Astrocyte of the cerebellum (primary cell): ENCODE measurements around the gene DLG2.

Experiments
- DNase-seq: peaks from one replicate; pipeline ENCODE4 v3.0.0-alpha.2; 2011; ENCODE audit warnings: low read depth
- H3K4me3 ChIP-seq: 2 replicates; pipeline ENCODE4 v1.5.1; 2011; ENCODE audit warnings: mild to moderate bottlenecking, low read depth, low read length, moderate library complexity
- in situ Hi-C: cut with HindIII; loops from 2 replicates; pipeline ENCODE4 v1.10.0; 2017; ENCODE audit warnings: low sequenced_read_pairs
- TF ChIP-seq, protein P1 (sequence below): IDR thresholded peaks from 2 replicates; pipeline ENCODE4 v1.5.1; 2012; ENCODE audit warnings: low read length, low read depth, moderate library complexity, mild to moderate bottlenecking; ENCODE audit errors: missing control alignments

The DLG2 gene

DNA sequence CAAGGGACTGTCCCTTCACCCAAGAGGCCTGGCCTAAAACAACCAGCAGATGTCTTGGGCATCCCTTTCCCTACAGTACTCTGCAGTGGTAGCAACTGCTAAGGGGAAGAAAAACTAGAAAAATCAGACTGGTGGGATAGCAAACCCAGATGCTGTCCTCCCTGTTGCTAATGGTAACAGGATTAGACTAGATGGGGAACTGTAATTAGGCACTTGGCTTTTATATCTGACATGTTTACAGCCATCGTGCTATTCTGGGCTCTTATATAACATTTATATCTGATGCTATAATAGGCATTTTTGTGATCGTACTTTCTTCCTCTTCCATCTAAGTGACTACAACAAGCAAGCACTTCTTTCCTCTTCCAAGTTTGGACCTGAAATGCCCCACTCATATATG lies 316.7 kb downstream of the DLG2 start:
- TF ChIP-seq, protein P1, sequence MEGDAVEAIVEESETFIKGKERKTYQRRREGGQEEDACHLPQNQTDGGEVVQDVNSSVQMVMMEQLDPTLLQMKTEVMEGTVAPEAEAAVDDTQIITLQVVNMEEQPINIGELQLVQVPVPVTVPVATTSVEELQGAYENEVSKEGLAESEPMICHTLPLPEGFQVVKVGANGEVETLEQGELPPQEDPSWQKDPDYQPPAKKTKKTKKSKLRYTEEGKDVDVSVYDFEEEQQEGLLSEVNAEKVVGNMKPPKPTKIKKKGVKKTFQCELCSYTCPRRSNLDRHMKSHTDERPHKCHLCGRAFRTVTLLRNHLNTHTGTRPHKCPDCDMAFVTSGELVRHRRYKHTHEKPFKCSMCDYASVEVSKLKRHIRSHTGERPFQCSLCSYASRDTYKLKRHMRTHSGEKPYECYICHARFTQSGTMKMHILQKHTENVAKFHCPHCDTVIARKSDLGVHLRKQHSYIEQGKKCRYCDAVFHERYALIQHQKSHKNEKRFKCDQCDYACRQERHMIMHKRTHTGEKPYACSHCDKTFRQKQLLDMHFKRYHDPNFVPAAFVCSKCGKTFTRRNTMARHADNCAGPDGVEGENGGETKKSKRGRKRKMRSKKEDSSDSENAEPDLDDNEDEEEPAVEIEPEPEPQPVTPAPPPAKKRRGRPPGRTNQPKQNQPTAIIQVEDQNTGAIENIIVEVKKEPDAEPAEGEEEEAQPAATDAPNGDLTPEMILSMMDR, result no peak
- DNase-seq, result no peak
- in situ Hi-C loops, result no loop called here
- H3K4me3 ChIP-seq, result no peak overlapping the region

DNA sequence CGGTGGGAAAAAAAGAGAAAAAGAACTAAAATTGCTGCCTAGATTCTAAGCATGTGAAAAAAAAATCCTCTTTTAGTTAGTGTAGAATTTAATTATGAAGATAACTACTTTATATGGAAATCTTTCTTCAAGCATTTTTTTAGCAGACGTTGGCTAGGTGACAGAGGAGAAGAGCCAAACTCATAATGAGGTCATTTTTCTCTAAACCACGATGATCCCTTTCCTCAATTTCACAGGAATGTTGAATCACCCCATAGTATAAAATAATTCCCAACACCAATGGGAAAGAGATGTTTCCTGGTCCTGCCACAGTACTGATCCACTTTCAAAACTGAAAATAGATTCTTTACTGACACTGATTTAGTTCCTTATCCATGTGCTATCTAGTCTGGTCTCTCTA lies 319.8 kb downstream of the DLG2 start:
- DNase-seq, result peak; percentile 11
- in situ Hi-C loops, result no loop called here
- H3K4me3 ChIP-seq, result no peak overlapping the region
- TF ChIP-seq, protein P1, result no peak

DNA sequence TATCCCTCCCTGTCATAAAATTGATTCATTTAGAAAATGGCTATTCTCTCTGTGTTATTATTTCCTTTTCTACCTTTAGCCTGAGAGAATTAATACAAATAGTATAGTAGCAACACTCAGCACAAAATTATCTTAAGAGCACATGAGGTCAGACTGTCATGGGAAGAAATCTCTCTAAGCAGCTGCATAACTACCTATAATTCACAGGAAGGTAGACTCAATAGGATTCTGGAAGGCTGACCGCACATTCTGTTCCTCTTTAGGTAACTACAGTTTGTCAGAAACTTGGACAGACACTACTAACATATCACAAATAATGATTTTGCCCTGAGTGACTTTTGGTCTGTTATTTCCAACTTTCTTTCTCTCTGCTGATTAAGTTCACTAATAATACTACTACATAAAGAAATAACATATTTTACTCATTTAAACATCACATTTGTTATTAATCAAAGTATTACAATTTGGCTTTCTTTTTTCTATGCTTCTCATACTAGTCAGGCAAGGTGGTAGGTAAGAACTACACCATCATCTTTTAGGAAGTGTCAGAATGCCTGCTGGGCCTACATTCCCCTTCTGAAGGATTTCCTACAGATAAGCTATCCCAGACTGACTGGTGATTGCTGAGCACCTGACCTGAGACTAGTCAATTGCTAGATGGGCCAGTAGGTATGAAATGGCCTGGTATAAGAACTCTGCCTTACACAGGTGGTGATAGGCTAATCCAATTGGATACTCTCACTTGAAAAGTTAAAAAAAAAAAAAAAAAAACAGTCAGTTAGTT lies 325.1 kb downstream of the DLG2 start:
- no peak for DNase-seq
- TF ChIP-seq, protein P1, result no peak
- no peak overlapping the region for H3K4me3 ChIP-seq
- in situ Hi-C loops, result no loop called here

DNA sequence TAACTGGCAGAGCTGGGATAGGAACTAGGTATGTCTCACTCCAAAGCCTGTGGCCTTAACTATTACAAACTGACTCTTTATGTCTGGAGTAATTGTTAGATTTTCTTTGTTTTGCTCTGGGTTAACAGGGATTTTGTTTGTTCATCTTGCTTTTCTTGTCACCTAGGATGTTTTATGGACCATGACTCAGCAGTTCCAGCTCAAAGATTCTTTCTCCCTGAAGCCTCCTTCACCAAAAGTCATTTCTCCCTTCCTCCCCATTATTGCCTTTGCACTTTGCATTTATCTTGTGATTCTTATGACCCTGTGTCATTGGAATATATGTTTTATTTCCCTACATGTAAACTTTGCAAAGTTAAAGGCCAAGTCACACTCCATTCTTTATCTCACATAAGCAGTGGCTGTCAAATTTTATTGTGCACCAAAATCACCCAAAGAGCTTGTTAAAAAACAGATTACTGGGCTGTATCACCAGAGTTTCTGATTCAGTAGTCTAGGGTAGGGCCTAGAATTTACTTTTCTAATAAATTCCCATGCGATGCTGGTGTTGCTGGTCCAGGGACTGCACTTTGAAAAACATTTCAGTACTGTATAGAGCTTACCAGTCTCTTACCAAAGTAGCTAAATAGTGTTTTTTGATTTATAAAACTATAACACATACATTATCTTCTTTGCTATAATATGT lies 327.7 kb downstream of the DLG2 start:
- no peak overlapping the region for H3K4me3 ChIP-seq
- in situ Hi-C loops, result no loop called here
- DNase-seq, result no peak
- TF ChIP-seq, protein P1, result no peak

DNA sequence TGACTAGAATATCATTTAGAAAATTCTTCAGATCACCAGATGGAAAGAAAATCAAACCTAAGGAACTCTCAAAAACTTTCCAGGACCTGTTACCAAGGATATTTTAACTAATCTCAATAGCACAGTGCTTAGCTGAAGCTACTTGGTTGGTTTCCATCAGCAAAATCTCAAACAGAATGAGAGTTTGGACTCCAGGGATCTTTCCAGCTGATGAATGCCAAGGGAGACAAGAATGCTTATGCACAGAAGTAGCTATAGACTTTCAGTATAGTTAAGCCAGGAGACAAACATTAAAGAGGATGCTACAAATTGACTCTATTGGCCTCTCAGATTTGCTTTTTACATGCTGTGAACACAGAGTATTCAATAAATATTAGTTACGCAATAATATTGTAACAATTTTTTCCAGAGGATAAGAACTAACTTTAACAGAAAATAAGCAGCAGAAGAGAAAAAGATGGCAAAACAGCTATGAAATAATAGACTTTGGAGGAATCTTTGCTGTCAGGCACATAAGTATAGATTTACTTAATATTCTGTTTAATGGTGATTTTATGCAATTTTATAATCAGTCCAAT lies 331.4 kb downstream of the DLG2 start:
- no peak for DNase-seq
- TF ChIP-seq, protein P1, result no peak
- no peak overlapping the region for H3K4me3 ChIP-seq
- in situ Hi-C loops, result no loop called here

DNA sequence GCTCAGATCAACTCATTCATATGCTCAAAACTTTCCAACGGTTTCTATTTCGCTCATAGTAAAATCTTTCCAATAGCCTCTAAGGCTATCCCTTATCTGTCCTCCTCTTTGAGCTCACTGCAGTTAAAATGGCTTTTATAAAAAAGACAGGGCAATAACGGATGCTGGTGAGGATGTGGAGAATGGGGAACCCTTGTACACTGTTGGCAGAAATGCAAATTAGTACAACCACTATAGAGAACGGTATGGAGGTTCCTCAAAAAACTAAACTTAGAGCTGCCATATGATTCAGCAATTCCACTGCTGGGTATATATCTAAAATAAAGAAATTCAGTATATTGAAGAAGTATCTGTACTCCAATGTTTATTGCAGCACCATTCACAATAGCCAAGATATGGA lies 345.6 kb downstream of the DLG2 start:
- in situ Hi-C loops, result no loop called here
- TF ChIP-seq, protein P1, result no peak
- DNase-seq, result no peak
- H3K4me3 ChIP-seq, result no peak overlapping the region
